Stimulated activated CD8-positive, alpha-beta memory T cell treated with anti-CD3 and anti-CD28 coated beads, Interleukin-7, amount 100 ng/mL, for 4 hours (primary cell): ENCODE results near the gene NFYB.
"Not testable (repeated sequence)": the region's sequence is repeated elsewhere in the genome, so short reads cannot be mapped to it uniquely, and the experiment has no call there.

ENCODE experiments used
- DNase-seq, 2 donors: peaks; one replicate each; pipeline ENCODE4 v3.0.0-alpha.2; 2020; ENCODE audit warnings: low read depth in 2 of 2

NFYB gene

GRCh38 chr12:104137902-104138796, at the start of gene NFYB:
Gene NFYB (minus strand): TSS chr12:104138210. CDS start chr12:104135453, 2,757 bp downstream.
- peak; percentile 84 to 86 for DNase-seq

GRCh38 chr12:104187446-104188155, 49.6 kb upstream of the NFYB start:
- DNase-seq = no peak

DNA sequence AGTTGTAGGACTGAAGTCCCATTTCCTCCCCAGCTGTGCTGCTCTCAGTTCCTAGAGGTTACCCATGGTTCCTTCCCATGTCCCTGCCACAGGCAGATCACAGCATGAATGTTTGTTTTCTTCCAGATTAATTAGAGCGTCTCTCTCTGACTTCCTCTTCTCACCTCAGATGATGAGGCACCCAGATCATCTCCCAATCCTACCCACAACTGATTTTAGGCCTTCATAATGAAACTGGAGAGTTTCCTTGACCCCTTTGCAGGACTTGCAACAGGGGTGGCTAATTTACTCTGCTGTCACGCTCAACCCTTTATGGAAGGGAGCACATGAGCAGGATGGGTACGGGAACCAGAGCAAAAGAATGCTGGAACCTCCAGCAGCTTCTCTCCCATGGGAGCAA, 45.4 kb upstream of the NFYB start:
- no peak for DNase-seq

GRCh38 chr12:104182621-104183378, 44.8 kb upstream of the NFYB start:
- no peak for DNase-seq

- DNase-seq = no peak
These were observed 44.1 kb upstream of the NFYB start for GRCh38 chr12:104182144-104182543.

DNA sequence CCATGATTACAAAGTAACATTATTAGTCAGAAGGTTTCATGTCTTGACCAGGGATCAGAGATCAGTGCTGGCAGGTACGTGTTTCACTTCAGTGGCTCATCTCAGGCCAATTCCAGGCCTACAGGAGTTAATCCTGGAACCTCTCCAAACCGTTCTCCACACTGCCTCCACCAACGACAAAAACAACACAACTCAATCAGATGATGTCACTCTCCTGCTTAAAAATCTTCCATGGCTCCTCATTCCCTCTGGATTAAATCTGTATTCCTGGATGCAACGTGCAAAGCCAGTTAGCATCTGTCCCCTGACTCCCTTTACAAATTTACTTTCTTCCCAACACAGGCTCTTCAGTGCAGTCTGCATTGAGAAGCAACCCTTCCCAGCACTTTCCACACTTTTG, 43.3 kb upstream of the NFYB start:
- DNase-seq = no peak

DNA sequence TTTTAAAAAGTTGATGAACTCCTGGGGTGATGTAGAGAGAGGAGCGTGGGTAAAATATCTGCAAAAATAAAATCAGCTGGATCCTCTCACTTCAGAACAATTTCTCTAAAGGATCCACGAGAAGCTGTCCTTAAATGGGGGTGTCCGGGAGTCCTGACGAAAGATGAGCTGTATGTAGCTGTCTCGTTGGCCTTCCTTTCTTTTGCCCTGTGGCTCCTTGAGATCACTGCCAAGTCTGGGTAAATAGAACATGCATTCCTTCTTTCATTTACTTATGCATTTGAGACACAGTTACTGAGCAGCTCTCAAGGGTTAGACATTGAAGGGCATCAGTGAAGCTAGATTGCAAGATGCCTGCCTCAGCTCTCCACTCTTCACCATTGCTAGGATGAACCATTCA, 42.4 kb upstream of the NFYB start:
- DNase-seq = no peak

DNA sequence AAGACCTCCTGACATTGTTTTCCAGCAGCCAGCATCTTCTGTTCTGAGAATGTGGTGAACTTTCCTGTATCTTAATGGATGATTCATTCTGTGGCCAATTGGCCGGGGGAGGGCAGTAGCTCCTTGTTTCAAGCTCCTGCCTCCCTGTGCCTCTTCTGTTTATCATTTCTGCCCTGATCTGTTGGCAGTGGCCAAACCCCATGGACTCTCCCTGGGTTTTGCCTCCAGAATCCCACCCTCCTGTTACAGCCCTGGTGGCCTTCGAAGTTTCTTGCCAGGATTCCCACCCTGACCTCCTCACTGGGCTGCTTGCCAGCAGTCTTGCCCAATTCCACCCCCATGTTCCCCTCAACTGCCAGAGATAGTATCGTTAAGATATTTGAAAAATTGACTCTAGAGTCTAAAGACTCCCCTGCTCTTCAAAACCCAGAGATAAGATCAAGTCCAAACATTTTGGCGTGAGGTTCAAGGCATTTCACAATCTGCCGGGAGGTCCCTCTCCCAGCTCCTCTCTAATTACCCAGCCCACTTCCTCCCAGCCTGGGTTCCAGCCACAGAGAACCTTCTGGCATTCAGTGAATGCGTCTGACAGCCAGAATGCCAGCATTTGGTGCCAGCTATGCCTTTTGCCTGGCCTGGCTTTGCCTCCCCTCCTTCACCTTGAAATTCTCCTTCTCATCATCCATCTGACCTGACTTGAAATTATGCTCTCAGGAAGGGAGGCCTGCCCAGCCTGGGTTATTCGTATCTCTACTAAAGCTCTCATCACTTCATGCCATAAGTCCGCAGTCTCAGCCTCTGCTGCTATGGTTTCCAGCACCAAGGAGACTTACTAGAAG, 39.9 kb upstream of the NFYB start:
- no peak for DNase-seq

GRCh38 chr12:104177336-104177662, 39.3 kb upstream of the NFYB start:
- DNase-seq = no peak

DNA sequence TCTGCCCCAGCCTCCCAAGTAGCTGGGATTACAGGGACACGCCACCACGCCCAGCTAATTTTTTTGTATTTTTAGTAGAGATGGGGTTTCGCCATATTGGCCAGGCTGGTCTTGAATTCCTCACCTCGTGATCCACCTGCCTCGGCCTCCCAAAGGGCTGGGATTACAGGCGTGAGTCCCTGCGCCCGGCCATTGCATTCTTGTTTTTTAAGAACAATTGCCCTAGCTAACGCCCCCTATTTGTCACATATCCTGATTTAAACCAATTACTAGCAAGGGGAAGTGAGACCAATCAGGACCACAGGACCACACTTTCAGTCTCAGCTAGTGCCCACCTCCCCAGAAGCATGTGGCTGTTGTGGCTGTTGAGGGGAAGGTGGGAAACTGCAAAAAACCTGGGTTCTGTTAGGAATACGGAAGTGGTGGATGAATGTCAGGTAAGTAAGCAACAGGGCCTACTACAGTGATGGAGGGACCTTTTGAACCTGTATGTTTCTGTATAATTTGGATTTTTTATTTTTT, 37.8 kb upstream of the NFYB start:
- no peak for DNase-seq

GRCh38 chr12:104173804-104174203, 35.8 kb upstream of the NFYB start:
- not testable (repeated sequence) for DNase-seq

- no peak for DNase-seq
These were observed 34.5 kb upstream of the NFYB start for GRCh38 chr12:104172570-104172947.

- DNase-seq = no peak
These were observed 34.0 kb upstream of the NFYB start for GRCh38 chr12:104171785-104172569.

- DNase-seq = no peak
These were observed 30.6 kb upstream of the NFYB start for GRCh38 chr12:104168596-104168995.

- DNase-seq = no peak
These were observed 29.8 kb upstream of the NFYB start for GRCh38 chr12:104167519-104168458.

DNA sequence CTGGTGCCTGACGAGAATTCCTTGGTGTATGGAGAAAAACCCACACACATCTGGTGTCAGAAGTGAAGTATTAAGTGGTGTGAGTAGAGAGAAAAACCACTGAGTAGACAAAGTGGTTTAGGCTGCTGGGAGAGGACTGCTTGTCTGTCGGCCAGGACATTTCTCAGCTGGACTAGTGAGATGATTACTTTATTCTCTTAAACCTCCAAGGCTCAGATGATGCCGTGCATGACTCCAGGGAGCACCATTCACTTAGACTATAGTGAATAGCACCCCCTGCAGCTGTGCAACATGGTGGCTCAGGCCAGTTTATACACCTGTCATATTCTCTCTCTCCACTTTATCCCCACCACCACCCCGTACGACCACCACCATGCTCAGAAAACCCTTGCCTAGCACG, 28.5 kb upstream of the NFYB start:
- no peak for DNase-seq

DNA sequence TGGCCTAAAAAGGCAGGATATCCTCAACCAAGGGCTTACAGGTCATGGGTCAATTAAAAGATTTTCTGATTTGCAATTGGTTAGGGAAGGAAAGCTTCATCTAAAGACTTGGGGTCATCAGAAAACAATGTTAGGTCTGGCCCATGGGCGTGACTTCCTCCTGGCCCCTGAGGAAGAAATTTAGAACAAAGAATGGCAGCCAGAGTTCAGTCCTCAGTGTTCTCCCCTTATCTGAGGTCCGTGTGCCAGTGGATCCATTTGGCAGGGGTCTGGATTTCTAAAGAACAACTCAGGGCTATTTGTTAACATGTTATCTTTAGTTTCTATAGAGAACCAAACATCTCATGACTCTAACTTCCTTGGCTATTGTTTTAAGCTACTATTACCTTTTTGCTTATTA, 27.8 kb upstream of the NFYB start:
- no peak for DNase-seq

GRCh38 chr12:104164634-104165033, 26.6 kb upstream of the NFYB start:
- no peak for DNase-seq

GRCh38 chr12:104163631-104164030, 25.6 kb upstream of the NFYB start:
- DNase-seq = no peak
